Esophagus squamous epithelium (tissue), 4 donors: ENCODE results near the gene OR51B4.

Source experiments
- POLR2A ChIP-seq, 4 donors: fragments of 450-650 bp; IDR thresholded peaks; one replicate each; pipeline ENCODE4 v1.6.1; 2017; ENCODE audit warnings: antibody characterized with exemption in 4 of 4, mild to moderate bottlenecking in 4 of 4, moderate library complexity in 3 of 4
- TF ChIP-seq, protein P1 (sequence below), 6 experiments: fragments of 450-650 bp in 4 of 6; fragments of 200-600 bp in 2 of 6; sonication (generic) in 2 of 6; IDR thresholded peaks; one replicate each; pipeline ENCODE4 v1.5.1; 2016 to 2019; ENCODE audit warnings: antibody characterized with exemption in 6 of 6, mild to moderate bottlenecking in 4 of 6, moderate library complexity in 4 of 6

GRCh38 chr11:5275369-5276110 lies 26.2 kb downstream of the OR51B4 start:
- TF ChIP-seq, protein P1, sequence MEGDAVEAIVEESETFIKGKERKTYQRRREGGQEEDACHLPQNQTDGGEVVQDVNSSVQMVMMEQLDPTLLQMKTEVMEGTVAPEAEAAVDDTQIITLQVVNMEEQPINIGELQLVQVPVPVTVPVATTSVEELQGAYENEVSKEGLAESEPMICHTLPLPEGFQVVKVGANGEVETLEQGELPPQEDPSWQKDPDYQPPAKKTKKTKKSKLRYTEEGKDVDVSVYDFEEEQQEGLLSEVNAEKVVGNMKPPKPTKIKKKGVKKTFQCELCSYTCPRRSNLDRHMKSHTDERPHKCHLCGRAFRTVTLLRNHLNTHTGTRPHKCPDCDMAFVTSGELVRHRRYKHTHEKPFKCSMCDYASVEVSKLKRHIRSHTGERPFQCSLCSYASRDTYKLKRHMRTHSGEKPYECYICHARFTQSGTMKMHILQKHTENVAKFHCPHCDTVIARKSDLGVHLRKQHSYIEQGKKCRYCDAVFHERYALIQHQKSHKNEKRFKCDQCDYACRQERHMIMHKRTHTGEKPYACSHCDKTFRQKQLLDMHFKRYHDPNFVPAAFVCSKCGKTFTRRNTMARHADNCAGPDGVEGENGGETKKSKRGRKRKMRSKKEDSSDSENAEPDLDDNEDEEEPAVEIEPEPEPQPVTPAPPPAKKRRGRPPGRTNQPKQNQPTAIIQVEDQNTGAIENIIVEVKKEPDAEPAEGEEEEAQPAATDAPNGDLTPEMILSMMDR (IDR thresholded peaks at IDR 0.05): no peak
- TF ChIP-seq POLR2A (IDR thresholded peaks at IDR 0.05): no peak
